ENCODE measurements around the gene DLGAP1.

DLGAP1 gene

DNA sequence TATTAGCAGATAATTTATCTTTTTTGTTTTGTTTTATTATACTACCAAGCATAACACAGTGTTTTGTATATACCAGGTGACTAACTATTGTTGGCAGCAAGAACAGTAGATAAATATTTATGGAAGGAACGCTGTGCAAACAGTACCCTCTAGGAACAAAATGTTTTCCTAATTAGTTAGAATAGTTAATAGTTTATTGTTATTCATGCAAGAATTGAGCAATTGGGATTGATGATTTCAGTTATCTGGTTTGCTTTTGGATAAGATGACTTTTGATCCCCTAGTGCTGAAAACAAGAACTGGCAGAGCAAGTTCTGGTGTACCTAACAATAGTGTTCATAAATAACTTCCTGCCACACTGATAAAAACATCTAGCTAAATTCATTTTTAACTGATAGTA is 681.8 kb downstream of the DLGAP1 start:
- DNase-seq (ENCODE audit: low spot score) = no peak

DNA sequence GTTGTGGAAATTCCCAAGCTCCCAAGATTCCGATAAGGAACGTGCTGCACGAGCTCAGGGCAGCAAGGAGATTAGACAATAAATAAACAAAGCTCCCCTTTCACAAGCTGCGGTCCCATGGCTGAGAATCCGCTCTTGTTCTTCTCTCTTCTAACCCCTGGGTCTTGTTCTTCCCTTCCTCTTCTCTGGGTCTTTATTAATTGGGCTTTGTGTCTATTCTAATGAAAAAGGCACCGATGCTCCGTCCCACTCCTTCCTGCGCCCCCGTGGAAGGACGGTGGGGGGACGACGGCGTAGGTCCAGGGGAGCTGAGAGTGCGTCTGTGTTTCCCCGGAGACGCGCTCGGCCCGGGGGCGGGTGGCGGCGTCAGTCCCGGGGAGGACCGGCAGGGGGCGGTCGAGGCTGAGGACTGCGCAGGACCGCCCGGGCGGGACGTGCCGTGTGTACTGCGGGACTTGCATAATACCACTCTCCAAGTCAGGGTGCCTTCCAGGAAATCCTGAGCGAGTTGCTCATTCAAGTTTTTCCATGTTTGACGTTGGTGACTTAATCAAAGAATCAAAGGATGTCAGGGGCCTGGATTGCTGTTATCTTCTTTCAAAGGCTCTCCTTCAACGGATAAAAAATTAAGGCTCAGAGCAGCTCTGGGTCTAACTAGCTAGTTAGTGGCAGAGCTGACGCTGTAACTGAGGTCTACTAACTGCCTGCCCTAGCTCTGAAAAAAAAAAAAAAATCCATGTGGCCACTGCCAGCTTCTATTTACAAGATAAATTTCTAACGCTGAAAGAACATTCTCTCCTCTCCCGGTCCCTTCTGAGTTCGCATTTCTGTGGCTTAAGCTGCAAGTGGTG is 683.8 kb downstream of the DLGAP1 start:
- DNase-seq (ENCODE audit: low spot score) = peak; percentile 98

DNA sequence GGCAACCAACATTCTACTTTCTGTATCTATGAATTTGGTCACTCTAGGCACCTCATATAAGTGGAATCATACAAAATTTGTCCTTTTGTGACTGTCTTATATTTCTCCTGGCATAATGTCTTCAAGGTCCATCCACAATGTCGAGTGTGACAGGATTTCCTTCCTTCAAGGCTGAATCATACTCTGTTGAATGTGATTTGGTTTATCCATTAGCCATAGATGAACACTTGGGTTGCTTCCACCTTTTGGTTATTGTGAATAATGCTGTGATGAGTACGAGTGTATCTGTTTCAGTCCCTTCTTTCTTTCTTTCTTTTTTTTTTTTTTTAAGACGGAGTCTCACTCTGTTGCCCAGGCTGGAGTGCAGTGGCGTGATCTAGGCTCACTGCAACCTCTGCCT is 693.8 kb downstream of the DLGAP1 start:
- no peak for DNase-seq (ENCODE audit: low spot score)

DNA sequence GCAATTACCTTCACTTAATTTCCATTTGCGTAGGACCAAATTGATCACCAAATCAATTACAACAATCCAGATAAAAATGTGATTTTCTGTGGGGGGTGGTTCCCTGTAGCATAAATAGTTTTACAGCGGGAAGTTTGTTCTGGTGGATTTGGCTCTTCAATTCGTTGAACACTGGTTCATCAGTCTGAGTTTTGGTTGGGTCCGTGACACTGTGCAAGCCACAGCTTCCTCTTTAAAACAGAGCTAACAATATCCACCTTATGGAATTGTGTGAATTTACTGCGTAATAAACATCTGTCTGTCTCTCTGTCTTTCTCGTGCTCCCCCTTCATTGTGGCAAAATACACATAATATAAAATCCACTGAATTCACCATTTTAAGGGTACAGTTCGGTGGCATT is 694.4 kb downstream of the DLGAP1 start:
- no peak for DNase-seq (ENCODE audit: low spot score)

DNA sequence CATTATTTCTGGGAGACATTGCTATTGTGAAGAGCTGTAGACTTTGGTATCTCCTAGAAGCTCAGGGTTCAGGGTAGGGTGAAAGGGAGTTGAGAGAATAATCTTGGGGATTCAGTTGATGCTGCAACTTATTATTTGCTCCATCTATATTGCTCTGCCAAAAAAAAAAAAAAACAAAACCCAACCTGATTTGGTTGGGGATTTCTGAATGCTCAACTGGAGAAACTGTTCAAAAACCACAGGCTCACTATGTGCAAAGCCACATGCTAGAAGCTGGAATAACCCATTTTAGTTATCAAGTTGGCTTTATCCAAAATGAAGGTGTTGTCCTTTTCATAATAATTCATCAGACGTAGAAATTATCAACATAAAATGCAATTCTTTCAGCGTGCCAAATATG is 696.0 kb downstream of the DLGAP1 start:
- DNase-seq (ENCODE audit: low spot score) = no peak

DNA sequence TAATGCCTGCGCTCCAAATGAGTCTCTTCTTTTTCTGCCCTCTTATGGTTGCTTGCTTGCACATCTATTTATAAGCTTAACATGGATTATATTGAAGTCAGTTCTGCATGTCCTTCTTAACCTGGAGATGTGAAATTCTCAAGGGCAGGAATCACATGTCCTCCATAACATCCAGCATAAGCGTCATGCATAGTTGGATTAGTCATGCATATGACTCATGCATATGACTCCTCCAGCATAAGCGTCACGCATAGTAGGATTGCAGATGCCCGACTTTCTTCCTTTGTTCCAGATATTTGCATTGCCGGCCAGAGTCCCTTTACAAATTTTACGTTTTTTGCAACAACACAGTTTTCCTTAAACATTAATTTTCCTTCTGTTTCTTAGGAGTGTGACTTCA is 696.6 kb downstream of the DLGAP1 start:
- DNase-seq (ENCODE audit: low spot score) = no peak

DNA sequence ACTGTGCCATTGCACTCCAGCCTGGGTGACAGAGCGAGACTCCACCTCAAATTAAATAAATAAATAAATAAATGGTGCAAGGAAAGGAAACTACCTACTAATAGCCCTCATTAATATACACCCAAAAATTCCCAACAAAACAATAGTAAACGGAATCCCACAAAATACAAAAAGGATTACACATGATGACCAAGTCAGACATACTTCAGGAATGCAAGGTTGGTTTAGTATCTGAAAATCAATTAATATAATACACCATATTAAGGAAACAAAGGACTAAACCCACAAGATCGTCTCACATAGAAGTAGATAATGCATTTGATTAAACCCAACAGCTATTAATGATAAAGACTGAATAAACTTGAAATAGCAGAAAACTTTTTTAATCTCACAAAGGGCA is 697.7 kb downstream of the DLGAP1 start:
- no peak for DNase-seq (ENCODE audit: low spot score)

DNA sequence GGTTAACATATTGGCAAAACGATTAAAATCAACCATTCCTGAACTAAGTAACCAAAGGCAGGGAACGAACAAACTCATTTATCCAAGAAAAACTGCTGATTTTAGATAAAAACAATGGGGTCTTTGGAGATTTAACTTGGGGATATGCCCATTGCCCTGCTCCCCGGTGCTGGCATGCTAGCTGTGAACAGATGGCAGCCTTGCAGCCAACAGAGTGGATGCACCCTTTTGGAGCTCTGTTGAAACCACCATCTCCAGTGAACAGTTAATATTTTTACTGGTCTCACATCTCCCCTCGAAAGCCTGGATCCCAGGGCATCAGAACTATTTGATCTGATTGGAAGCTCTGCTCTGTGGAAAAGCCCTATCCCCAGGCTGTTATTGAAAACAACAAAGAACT is 702.0 kb downstream of the DLGAP1 start:
- no peak for DNase-seq (ENCODE audit: low spot score)

DNA sequence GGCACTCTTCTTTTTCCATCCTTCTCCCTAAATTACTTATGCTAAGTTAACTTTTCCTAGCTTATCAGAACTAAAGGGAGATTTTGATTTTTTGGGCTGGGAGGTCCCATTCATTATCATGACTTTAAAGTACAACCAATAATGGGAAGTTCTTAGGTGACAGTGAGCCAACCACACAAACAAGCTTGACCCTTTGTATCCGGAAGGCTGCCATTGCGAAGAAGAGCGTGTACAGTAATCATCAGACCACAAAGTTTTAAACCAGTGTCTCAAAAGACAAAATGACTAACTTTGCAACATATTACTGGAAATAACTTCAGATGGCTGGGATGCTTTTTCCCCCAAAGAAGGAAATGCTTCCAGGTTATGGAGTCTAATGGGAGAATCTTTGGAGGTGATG is 707.0 kb downstream of the DLGAP1 start:
- DNase-seq (ENCODE audit: low spot score) = no peak

DNA sequence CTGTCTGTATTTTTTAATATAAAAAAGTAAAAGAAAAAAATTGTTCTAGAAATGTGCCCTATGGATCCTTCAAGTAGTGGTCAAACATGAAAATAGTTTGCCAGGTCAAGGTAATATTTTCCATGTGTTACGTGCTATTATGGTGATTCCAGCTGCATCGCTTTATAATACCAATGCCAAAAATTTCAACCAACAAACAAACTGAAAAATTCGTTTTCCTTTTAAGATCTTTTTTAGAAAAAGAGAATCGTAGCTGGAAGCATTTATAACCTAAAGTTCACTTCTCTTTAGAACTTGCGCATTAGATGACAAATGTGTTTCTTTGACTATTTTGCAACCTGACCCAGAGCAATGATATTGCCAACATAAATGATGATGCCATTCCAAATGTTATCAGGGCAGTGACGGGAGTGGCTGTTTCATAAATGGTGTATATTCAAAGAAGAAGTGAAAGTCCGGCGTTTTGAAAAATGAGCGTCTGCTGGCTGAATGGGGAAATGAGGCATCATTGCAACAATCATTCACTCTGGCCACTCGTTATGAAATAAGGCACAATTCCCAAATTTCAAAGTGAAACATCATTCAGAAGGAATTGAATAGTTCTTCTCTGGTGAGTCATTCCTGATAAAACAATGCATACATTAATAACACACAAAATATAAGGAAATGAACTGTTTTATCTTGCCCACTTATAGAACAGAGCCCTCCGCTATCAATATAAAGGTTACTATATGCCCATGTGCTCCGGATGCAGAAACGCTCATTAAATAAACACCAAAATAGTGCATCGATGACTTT is 707.7 kb downstream of the DLGAP1 start:
- no peak for DNase-seq (ENCODE audit: low spot score)

DNA sequence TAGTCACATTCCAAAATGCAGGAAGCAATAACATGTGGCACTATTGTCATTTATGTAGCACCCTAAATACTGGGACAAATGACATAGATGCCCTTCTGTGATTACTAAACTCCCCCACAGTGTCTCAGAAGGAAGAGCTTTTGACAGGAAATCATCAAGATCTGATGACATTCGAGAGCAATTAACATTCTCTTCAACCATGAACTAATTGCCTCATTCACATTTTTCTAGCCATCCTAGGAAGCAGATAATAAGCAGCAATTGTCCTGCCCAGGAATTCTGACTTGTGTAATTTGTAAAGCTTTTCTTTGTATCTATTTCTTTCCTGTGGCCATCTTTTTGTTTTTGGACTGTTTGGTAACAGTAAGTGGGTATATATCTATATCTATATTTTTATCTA is 712.6 kb downstream of the DLGAP1 start:
- DNase-seq (ENCODE audit: low spot score) = no peak

DNA sequence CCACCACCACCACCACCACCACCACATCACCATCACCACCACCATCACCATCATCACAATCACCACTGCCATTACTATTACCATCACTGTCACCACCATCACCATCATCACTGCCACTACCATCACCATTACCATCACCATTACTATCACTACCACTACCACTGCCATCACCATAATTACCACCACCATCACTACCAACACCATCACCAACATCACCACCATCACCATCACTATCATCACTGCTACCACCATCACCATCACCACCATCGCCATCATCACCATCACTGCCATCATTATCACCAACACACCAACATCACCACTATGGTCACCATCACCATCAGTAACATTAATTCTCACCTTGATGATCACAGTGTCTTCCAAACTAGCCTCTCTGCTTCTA is 713.8 kb downstream of the DLGAP1 start:
- DNase-seq (ENCODE audit: low spot score) = no peak

DNA sequence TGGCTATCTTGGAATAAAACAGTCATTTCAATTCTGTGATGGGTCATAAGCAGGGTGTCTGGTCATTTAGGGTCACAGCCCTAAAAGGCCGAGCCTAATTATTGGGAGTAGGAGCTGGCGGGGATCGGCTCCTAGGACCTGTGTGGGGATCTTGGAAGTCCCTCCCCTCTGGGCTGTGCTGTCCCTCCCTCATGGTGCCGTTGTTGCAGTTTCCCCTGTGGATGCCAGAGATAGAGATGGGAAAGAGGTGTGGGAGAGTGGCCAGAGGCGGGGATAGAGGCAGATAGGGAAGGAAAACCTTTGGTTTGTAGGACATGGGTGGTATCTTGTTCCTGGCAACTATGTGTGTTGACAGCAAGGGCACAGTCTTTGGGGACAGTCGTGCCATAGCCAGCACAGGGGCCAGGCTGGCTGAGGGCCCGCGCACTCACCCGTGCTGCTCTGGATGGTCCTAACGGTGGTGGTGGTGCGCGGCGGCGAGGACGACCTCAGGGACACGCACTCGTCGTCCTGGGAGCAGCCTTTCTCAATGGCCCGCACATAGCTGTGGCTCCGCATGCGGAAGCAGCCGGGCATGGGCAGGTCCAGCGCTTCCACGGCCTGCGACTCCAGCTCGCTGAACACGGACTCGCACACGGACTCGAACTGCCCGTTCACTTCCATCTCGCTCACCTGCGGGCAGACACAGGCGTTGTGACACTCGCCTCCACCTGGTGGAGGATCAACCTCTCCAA is 726.2 kb downstream of the DLGAP1 start:
- DNase-seq (ENCODE audit: low spot score) = no peak

DNA sequence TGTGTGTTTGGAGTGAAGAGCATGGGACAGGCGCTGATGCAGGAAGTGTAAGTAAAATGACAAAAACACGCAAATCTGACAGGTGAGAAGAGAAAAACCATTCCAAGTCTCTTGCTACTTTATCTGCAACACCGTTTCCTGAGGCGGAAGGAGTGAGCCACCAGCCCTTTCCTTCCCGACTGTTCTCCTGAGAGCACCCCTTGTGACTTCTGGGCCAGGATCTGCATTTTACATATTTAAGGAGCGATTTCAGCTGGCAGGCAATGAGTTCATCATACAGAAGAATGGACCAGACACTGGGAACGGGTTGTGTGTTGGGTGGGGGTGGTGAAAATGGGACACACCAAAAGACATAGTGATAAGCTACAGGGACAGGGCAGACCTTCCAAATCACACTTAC is 727.8 kb downstream of the DLGAP1 start:
- DNase-seq (ENCODE audit: low spot score) = no peak

DNA sequence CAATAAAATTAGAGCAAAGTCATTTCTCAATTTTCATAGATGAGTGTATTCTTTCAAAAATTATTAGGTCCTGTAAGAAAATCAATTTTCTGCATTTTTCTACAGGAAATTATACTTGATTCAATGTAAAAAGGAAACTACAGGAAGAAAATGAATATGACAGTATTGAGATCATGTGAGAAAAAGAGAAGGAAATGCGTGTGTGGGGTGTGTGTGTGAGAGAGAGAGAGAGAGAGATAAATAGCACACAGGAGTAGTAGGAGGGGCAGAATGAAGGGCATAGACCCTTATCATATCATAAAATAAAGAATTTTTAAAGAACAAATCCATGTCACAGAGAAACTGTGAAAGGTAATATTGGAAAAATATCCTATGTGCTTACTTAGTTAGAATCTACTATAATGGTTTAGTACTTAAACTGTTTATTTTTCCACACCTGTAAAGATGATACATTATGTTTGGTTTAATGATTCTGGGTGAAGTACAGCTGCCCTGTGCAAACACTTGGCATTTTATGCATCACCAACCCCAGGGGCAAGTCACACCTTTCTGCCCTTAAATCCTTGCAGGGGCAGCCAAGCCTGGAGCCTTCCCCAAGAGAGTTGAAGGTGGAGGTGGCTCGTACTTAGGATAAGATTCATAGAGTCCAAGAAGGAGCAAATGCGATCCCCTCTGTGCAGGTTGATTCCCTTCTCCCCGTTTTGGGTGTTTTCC is 728.7 kb downstream of the DLGAP1 start:
- no peak for DNase-seq (ENCODE audit: low spot score)

DNA sequence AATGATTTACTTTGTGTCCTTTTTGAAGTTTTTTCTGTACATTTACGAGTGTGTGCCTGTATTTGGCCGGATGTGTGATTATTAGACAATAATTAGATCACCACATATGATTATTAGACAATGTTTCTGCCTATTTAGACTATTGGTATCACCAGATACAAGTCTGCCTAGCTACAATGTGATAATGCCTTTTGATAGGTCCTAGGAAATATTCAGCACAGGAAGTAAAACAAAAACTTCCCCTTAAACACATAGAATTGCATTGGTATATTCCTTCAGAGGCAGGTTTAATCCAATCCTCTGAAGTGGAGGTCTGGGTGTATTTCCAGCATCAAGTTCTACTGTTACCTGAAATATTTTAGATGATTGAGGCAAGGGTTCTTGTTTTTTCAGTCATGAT is 730.0 kb downstream of the DLGAP1 start:
- no peak for DNase-seq (ENCODE audit: low spot score)

DNA sequence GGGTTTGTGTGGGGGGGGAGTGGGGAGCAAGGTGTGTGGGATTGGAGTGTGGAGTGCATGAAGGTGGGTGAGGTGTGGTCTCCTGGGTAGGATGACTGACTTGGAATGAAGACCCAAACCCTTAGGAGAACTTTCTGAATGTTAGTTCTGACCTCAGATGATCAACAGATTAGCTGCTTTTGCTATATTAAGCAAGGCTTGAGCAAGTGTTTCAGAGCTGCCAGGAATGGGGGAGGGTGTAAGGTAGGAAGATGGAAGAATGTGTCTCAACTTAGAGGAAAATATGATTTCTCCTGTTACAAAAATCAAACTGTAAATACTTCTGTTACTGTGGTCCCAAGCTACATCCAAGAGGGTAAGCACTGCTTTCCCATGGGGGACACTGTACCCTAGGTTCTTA is 731.6 kb downstream of the DLGAP1 start:
- DNase-seq (ENCODE audit: low spot score) = no peak

DNA sequence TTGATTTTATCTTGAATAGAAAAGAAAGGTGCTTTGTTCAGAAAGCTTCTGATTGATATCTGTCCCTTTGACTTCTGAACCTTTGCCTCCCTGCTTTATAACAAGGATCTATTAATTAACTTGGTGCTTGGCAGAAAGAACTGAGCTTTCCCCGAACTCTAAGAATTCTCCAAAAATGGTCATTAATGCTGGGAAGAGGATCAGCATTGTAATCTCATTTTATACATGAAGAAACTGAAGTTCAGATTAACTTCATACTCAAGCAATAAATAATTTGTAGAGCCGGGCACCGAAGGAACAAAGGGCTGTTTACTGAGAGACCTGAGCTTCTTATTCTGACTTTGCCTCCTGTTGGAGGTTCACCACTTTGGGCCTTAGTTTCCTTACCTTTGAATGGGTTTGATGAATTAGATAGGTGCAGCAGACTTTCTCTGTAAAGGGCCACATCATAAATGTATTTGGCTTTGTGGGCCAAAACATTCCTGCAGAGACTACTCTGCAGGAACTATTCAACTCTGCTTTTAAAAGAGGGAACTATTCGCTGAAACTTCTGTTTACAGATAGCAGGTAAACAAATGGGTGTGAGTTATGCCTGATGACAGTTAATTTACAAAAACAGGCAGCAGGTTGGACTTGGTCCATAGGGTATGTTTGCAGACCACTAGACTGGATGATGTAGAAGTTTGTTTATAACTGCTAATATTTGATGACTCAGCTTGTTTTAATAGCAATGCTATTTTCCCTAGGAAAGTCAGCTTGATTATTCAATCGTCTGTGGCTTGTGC is 732.3 kb downstream of the DLGAP1 start:
- no peak for DNase-seq (ENCODE audit: low spot score)

DNA sequence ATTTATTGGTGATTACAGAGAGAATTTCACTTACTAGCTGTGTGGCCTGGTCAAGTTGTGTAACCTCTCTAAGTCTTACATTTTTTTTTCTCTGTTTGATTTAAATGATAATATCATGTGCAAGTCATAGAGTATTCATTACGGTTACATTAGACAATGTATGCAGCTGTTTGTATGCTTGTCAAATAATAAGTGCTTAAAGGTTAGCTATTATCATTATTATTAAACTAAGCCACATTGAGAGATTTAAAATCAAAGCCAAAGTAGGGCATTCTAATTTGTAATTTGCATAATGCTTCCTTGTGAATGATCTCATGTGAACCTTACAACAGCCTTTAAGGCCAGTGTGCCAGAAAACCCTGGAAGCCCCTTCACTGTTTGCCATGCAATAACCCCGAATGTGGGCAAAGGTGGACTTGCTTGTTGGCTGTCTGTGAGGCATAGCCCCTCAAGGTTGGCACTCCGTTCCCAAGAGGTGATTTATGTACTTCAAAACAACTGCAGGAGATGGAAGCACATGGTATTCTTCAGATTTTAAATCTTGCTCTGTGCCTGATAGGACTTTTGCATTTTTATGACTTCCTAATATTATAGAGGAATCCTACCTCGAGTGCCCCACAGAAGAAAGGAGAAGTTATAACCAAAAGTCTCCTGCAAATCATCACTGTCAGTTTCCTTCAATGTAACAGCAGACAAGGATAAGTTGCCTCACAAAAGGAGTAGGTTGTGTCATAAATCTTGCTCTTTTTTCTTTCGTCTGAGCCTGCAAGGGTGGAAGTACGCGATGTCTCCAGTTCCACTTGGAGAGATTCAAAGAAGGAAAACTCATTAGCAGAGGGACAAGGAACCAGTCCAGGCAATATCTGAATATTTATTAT is 733.1 kb downstream of the DLGAP1 start:
- DNase-seq (ENCODE audit: low spot score) = no peak

DNA sequence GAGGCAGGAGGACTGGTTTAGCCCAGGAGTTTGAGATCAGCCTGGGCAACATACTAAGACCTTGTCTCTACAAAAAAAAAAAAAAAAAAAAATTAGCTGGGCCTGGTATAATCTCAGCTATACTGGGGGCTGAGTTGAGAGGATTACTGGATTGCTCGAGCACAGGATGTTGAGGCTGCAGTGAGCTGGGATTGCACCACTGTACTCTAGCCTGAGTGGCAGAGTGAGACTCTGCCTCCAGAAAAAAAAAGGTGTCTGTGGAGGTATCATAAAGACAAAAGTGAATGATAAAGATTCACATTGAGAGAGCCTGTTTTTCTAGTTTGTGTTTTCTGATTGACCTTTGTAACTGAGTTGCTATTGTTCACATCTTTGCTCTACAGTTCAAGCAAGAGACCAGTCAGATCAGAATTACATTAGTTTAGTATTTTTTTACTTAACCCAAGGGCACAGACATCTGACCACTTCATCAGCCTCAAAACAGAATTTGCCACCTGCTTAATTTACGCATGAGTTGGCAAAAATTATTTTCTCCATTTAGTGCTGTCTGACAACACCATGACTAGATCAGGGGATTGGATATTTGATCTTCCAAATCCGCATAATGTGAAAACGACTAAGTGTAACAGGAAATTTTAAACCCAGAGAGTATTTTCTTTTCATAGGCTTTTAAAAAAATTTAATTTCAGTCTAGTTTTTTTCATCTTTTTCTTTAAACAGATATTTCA is 734.1 kb downstream of the DLGAP1 start:
- no peak for DNase-seq (ENCODE audit: low spot score)
